COR-L47 (cell line): ENCODE data around the gene STAT5B.
A peak's percentile ranks its signal among the peaks of the same experiment; 100 is the strongest.
"Not testable (repeated sequence)": the region's sequence is repeated elsewhere in the genome, so short reads cannot be mapped to it uniquely, and the experiment has no call there.

Source experiments
- DNase-seq: peaks from one replicate; lab custom pipeline; 2025; lab: John Stamatoyannopoulos, UW

Gene STAT5B

GRCh38 chr17:42266918-42267766, 9.0 kb downstream of the STAT5B start:
- DNase-seq: no peak

DNA sequence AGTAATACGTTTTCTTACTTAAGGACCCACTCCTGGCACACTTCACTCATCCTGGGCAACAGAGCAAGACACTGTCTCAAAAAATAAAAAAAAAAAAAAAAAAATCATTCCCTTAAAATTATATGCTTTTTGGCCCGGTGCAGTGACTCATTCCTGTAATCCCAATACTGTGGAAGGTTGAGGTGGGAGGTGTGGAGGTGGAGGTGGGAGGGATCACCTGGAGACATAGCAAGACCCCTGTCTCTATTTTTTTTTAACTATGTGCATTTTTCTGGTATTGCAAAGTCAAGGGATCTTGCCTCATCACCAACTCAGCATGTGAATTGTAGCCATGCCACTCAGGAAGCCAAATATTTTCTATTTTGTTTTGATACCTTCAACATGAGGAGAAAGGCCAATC, 9.7 kb downstream of the STAT5B start:
- no peak for DNase-seq

- not testable (repeated sequence) for DNase-seq
Observed at GRCh38 chr17:42264366-42264765, 11.8 kb downstream of the STAT5B start.

DNA sequence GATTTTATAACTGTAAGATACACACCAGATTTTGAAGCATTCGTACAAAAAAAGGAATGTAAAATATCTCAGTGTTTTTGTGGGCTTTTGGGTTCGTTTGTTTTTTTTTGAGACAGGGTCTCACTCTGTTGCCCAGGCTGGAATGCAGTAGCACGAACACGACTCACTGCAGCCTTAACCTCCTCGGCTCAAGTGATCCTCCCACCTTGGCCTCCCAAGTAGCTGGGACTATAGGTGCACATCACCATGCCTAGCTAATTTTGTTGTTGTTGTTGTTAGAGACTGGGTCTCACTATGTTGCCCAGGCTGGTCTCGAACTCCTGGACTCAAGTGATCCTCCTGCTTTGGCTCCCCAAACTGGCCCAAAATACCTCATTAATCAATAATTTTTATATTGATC, 15.9 kb downstream of the STAT5B start:
- DNase-seq: no peak

DNA sequence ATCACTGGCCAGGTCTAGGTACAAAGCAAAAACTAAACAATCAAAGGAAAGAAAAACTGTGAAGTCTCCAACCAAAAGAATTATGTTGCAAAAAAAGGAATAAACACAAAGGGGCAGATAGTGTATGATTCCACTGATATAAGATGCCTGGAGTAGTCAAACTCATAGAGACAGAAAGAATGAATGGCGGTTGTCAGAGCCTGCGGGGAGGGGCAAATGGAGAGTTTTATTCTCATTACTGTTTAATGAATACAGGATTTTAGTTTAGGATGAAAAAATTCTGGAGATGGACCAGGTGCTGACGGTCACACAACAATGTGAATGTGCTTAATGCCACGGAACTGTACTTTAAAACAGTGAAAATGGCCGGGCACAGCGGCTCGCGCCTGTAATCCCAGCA, 20.7 kb downstream of the STAT5B start:
- DNase-seq: no peak

DNA sequence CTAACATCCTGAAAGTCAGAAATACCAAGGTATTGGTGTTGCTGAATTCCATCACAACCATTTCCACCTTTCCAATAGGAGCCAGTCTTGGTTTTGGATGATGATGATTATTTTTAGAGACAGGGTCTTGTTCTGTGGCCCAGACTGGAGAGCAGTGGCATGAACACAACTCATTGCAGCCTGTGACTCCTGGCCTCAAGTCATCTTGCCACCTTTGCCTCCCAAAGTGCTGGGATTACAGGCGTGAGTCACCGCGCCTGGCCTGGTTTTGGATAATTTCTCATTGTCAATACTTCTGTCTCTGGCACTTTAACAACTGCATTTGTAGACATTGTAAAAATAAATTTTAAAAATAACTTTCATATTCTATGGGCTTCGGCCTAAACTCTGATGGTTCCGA, 22.6 kb downstream of the STAT5B start:
- DNase-seq: no peak

GRCh38 chr17:42252597-42253550, 23.3 kb downstream of the STAT5B start:
- DNase-seq: no peak

DNA sequence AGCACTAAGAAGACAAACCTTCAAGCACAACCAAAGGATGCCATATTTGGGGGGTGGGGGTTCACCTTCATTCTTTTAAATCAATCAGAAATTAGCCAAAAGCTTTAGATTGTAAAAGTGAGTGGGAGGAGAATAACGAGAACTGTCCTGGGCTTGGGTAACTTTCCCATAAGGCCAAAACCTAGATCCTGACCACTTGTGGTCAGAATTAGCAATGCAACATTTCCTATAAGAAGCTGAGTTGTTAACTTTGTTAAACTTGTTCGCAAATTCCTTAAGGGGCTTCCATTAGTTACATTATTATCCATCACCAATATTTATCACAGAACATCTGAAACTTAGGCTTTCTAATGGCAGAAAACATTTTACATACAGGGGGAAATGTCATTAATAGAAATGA, 25.1 kb downstream of the STAT5B start:
- no peak for DNase-seq

DNA sequence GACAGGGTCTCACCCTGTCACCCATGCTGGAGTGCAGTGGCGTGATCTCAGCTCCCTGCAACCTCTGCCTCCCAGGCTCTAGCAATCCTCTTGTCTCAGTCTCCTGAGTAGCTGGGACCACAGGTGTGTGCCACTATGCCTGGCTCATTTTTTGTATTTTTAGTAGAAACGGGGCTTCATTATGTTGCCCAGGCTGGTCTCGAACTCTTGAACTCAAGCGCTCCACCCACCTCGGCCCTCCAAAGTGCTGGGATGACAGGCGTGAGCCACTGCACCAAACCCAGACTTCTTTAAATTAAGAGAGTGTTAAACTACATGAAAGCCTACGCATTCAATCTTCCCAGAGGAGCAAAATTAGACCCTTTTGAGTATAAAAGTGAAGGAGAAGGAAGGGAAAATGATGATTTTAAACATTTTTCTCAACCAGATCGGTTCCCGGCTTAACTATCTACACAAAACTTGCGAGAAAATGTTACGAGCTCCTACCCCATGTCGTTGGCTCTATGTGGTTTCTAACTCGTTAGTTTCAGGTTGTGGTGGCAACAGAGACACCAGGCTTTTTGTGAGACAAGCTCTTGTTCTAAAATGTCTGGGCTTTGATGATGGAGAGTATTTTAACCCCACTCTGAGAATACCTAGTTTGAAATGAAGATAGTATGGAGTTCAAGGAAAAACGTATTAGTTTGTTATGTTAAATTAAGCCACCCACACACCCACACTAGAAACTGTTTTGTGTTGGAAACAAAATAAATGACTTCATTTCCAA, 26.3 kb downstream of the STAT5B start:
- no peak for DNase-seq

GRCh38 chr17:42248351-42249179, 27.6 kb downstream of the STAT5B start:
- DNase-seq: peak; percentile 74

DNA sequence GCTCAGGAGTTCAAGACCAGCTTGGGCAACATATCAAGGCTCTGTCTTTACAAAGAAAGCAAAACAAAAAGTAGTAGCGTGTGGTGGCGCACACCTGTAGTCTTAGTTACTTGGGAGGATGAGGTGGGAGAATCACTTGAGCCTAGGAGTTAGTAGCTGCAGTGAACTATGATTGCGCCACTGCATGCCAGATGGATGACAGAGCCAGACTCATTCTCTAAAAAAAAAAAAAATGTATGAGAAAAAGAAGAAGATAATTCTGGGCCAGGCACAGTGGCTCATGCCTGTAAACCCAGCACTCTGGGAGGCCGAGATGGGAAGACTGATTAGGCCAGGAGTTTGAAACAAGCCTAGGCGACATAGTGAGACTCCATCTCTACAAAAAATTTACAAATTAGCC, 28.5 kb downstream of the STAT5B start:
- no peak for DNase-seq

- DNase-seq: no peak
Observed at GRCh38 chr17:42246515-42246914, 29.7 kb downstream of the STAT5B start.

DNA sequence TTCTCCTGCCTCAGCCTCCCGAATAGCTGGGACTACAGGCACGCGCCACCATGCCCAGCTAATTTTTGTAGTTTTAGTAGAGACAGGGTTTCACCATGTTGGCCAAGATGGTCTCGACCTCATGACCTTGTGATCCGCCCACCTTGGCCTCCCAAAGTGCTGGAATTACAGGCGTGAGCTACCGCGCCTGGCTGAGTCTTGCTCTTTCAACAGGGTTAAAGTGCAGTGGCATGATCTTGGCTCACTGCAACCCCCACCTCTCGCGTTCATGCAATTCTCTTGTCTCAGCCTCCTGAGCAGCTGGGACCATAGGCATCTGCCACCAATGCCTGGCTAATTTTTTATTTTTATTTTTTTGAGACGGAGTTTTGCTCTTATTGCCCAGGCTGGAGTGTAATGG, 31.0 kb downstream of the STAT5B start:
- not testable (repeated sequence) for DNase-seq

DNA sequence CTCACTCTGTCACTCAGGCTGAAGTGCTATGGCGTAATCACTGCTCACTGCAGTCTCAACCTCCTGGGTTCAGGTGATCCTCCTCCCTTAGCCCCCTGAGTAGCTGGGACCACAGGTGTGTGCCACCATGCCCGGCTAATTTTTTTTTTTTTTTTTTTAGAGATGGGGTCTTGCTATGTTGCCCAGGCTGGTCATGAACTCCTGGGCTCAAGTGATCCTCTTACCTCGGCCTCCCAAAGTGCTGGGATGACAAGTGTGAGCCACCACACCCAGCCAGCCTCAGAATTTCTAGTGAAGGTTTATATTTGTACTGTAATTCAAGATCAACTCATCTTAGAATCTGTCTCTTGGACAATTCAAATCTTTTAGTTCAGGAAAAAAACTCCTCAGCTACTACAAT, 32.1 kb downstream of the STAT5B start:
- not testable (repeated sequence) for DNase-seq

GRCh38 chr17:42243493-42243982, 32.7 kb downstream of the STAT5B start:
- DNase-seq: no peak

DNA sequence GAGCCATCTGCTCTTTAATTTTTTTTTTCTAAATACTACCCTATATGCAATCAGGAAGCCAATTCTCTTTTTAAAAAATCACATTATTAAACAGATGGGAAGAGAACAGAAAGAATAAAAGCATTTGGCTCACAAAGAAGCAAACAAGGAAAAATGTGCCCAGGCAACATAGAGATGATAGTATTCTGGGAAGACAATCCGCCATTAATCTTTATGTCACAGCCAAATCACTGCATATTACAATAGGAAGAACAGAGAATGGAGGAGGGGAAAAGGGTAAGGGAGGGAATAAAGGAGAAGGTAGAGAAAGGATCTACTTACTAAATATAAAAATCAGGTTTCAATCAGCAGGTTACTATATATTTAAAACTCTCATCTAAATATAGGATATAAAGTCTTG, 34.3 kb downstream of the STAT5B start:
- no peak for DNase-seq

DNA sequence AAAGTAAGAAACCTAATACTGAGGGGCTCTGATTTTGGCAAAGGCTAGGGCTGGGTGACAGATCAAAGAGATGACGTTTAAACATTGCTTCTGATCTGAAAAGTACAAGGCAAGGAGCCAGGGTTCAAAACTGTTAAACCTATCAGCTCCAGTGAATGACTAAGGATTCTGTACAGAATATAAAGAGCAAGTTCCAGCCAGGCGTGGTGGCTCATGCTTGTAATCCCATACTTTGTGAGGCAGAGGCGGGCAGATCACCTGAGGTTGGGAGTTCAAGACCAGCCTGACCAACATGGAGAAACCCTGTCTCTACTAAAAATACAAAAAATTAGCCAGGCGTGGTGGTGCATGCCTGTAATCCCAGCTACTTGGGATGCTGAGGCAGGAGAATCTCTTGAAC, 35.3 kb downstream of the STAT5B start:
- DNase-seq: not testable (repeated sequence)

DNA sequence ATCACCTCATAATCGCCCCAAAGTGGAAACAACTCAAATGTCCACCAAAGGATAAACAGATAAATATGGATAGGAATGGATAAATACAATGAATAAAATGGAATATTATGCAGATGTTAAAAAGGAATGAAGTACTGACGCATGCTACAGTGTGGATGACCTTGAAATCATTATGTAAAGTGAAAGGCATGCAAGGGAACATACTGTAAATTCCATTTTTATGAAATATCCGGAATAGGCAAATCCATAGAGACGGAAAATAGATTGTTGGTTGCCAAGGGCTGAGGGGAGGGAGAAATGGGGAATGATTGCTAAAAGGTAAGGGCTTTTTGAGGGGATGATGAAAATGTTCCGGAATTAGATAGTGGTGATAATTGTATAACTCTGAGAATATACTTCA, 36.0 kb downstream of the STAT5B start:
- no peak for DNase-seq

DNA sequence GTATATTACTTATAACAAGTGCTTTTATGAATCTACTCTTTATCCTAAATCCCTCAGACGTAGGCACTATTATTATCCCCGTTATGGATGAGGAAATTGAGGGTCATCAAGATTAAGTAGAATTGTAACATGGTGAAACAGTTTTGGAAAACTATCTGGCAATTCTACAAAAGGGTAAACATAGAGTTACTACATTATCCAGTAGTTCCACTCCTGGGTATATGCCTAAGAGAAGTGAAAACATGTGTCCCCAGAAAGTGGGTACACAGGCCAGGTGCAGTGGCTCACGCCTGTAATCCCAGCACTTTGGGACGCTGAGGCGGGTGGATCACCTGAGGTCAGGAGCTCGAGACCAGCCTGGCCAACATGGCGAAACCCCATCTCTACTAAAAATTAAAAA, 36.6 kb downstream of the STAT5B start:
- not testable (repeated sequence) for DNase-seq

DNA sequence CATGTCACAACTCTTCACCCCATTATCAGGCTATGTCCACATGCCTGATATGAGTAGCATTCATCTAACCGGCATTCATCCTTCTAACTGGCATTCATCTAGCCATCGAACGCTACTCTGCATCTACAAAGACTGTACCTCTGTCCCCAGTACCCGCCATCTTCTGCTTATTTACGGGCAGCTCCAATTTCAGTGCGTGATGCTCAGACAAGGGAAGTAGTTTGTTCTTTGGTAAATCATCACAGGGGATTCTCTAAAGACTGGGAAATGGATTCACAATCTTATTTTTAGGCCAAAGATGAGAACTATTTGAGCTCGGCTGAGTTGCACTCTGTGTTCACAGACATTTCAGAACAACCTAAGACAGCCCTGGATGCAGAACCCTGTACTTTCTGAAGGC, 39.4 kb downstream of the STAT5B start:
- no peak for DNase-seq

GRCh38 chr17:42233994-42234393, 42.2 kb downstream of the STAT5B start:
- no peak for DNase-seq
